ENCODE data around the gene ANKRD2.
"Not testable (repeated sequence)": the region's sequence is repeated elsewhere in the genome, so short reads cannot be mapped to it uniquely, and the experiment has no call there.

The ANKRD2 gene

GRCh38 chr10:97572214-97572989 is at the start of gene ANKRD2:
ANKRD2 (plus strand) TSS chr10:97572779; CDS start chr10:97572789, 10 bp downstream.
- peak; percentile 46 for DNase-seq

GRCh38 chr10:97522937-97523336 is 49.6 kb upstream of the ANKRD2 start:
- DNase-seq, result no peak

GRCh38 chr10:97525086-97525485 is 47.5 kb upstream of the ANKRD2 start:
- DNase-seq, result no peak

GRCh38 chr10:97525683-97526110 is 46.9 kb upstream of the ANKRD2 start:
- DNase-seq, result no peak

GRCh38 chr10:97528876-97529275 is 43.7 kb upstream of the ANKRD2 start:
- DNase-seq, result not testable (repeated sequence)

GRCh38 chr10:97529685-97530465 is 42.7 kb upstream of the ANKRD2 start:
- no peak for DNase-seq

- no peak for DNase-seq
Observed at GRCh38 chr10:97531401-97531986, 41.1 kb upstream of the ANKRD2 start.

- no peak for DNase-seq
Observed at GRCh38 chr10:97532935-97533671, 39.5 kb upstream of the ANKRD2 start.

- no peak for DNase-seq
Observed at GRCh38 chr10:97533888-97534287, 38.7 kb upstream of the ANKRD2 start.

GRCh38 chr10:97534746-97535367 is 37.7 kb upstream of the ANKRD2 start:
- peak; percentile 7 for DNase-seq

- no peak for DNase-seq
Observed at GRCh38 chr10:97537186-97537869, 35.3 kb upstream of the ANKRD2 start.

GRCh38 chr10:97538411-97538810 is 34.2 kb upstream of the ANKRD2 start:
- no peak for DNase-seq

- no peak for DNase-seq
Observed at GRCh38 chr10:97538839-97539238, 33.7 kb upstream of the ANKRD2 start.

- DNase-seq, result no peak
Observed at GRCh38 chr10:97539523-97540200, 32.9 kb upstream of the ANKRD2 start.

GRCh38 chr10:97540669-97541500 is 31.7 kb upstream of the ANKRD2 start:
- no peak for DNase-seq

- DNase-seq, result no peak
Observed at GRCh38 chr10:97542169-97543024, 30.2 kb upstream of the ANKRD2 start.

GRCh38 chr10:97543025-97543546 is 29.5 kb upstream of the ANKRD2 start:
- peak; percentile 2 for DNase-seq

- DNase-seq, result no peak
Observed at GRCh38 chr10:97546456-97547270, 25.9 kb upstream of the ANKRD2 start.
